Upper lobe of left lung (tissue), 6 donors: ENCODE data around the gene RPS3. TPM values are rescaled to one million over a fixed set of nuclear protein-coding genes. Genes with fewer than 3 reads are reported as not detected.

Experiments
- ATAC-seq, 2 donors: fragments of 200-7000 bp; cut with Tn5 transposase; one replicate each; pipeline ENCODE4 v1.9.1; 2022; ENCODE audit warnings: mild to moderate bottlenecking in 2 of 2, moderate library complexity in 2 of 2; ENCODE audit not compliant: low FRiP score in 2 of 2
- DNase-seq, 2 donors: peaks; one replicate each; pipeline ENCODE4 v3.0.0-alpha.2; 2019 to 2020
- H3K27ac ChIP-seq, 4 donors: fragments of 200-600 bp; sonication (generic); one replicate each; pipeline ENCODE4 v1.5.1; 2016 to 2019
- H3K27me3 ChIP-seq, 4 donors: fragments of 200-600 bp; sonication (generic); one replicate each; pipeline ENCODE4 v1.5.1; 2017 to 2019
- H3K36me3 ChIP-seq, 4 donors: fragments of 200-600 bp; sonication (generic); one replicate each; pipeline ENCODE4 v1.5.1; 2016 to 2019
- H3K4me1 ChIP-seq, 4 donors: fragments of 200-600 bp; sonication (generic); one replicate each; pipeline ENCODE4 v1.5.1; 2018 to 2019
- H3K4me3 ChIP-seq, 4 donors: fragments of 200-600 bp; sonication (generic); one replicate each; pipeline ENCODE4 v1.5.1; 2017 to 2019; ENCODE audit warnings: mild to moderate bottlenecking in 2 of 4, moderate library complexity in 1 of 4
- H3K9me3 ChIP-seq, 4 donors: fragments of 200-600 bp; sonication (generic); one replicate each; pipeline ENCODE4 v1.5.1; 2018 to 2019
- CTCF ChIP-seq, 6 experiments: fragments of 450-650 bp in 4 of 6; fragments of 200-600 bp in 2 of 6; sonication (generic) in 2 of 6; IDR thresholded peaks; one replicate each; pipeline ENCODE4 v1.5.1; 2016 to 2019; ENCODE audit warnings: antibody characterized with exemption in 6 of 6
- EP300 ChIP-seq, 4 donors: sonication (generic); formaldehyde crosslinking; IDR thresholded peaks; one replicate each; pipeline ENCODE4 v1.5.1; 2017; ENCODE audit warnings: antibody characterized with exemption in 4 of 4, control low read depth in 2 of 4
- POLR2A ChIP-seq, 4 donors: fragments of 450-650 bp; IDR thresholded peaks; one replicate each; pipeline ENCODE4 v1.5.1; 2016 to 2017; ENCODE audit warnings: antibody characterized with exemption in 4 of 4, mild to moderate bottlenecking in 2 of 4
- POLR2AphosphoS5 ChIP-seq, 2 donors: sonication (generic); formaldehyde crosslinking; IDR thresholded peaks; one replicate each; pipeline ENCODE4 v1.5.1; 2017; ENCODE audit warnings: antibody characterized with exemption in 2 of 2
- WGBS, 2 donors: methylation state at CpG; one replicate each; pipeline ENCODE4 v1.1.5; 2017 to 2018; 5-methylcytosine and 5-hydroxymethylcytosine counted together
- total RNA-seq, 6 donors: library from RNA; depleted of rRNA in 4 of 6; stranded (reverse); fragments of >200 nt in 4 of 6; gene quantifications; one replicate each; pipeline versions ENCODE4 v1.1.0 to v1.2.1, GENCODE V29; 2016 to 2021
- donor health status: DM: no; HTN: no; CAD: no; lungs with moderate emphysema.
- donor health status: DM: no; HTN: yes; CAD: no; lungs with severe emphysema.

RPS3 gene
- total RNA-seq, 6 donors from 2014 or later: 474 to 2,141 (median 1,268) TPM

GRCh38 chr11:75421902-75422247, 22.6 kb downstream of the RPS3 start:
- Histone ChIP-seq H3K4me3 (no peak overlapping the region), H3K9me3 (no peaks in the 10 kb centered on the region), H3K36me3 (no peaks in the 10 kb centered on the region), H3K27ac (peak overlapping the region; percentile 52 to 69 (median 65)), H3K27me3 (no peaks in the 10 kb centered on the region), H3K4me1 (peaks cover 9 to 35% (median 18%) of the 10 kb centered on the region in 4 donors)
- ATAC-seq (peak in 1 of 2 donors; percentile 7), DNase-seq (no peak)
- no peak for TF ChIP-seq EP300 (IDR thresholded peaks at IDR 0.05)
- TF ChIP-seq POLR2A (IDR thresholded peaks at IDR 0.05): no peak
- no peak for TF ChIP-seq CTCF (IDR thresholded peaks at IDR 0.05)
- TF ChIP-seq POLR2AphosphoS5 (IDR thresholded peaks at IDR 0.05): no peak
- 62 to 77% methylated on average over 2 of the region's 2 CpGs for WGBS, 2 donors

- peak; percentile 27 to 82 for ATAC-seq
- DNase-seq: peak in 1 of 2 donors; percentile 82
Measured at GRCh38 chr11:75422248-75423231, 23.2 kb downstream of the RPS3 start.

GRCh38 chr11:75423721-75424120, 24.4 kb downstream of the RPS3 start:
- no peak overlapping the region for H3K4me3 ChIP-seq
- no peak for ATAC-seq
- no peaks in the 10 kb centered on the region for H3K36me3 ChIP-seq
- H3K27me3 ChIP-seq: no peaks in the 10 kb centered on the region
- peaks cover 6 to 27% (median 23%) of the 10 kb centered on the region in 4 donors for H3K4me1 ChIP-seq
- no peaks in the 10 kb centered on the region for H3K9me3 ChIP-seq
- WGBS, 2 donors: 53 to 85% methylated on average over 3 to 9 of the region's 9 CpGs
- no peak for DNase-seq
- TF ChIP-seq POLR2A (IDR thresholded peaks at IDR 0.05) (no peak), EP300 (IDR thresholded peaks at IDR 0.05) (no peak), CTCF (IDR thresholded peaks at IDR 0.05) (no peak), POLR2AphosphoS5 (IDR thresholded peaks at IDR 0.05) (no peak)
- peak overlapping the region in 1 of 4 donors; percentile 45 for H3K27ac ChIP-seq

More at GRCh38 chr11:75422248-75423231, 23.2 kb downstream of the RPS3 start:
- Histone ChIP-seq H3K4me3 (no peak overlapping the region), H3K9me3 (no peaks in the 10 kb centered on the region), H3K36me3 (no peaks in the 10 kb centered on the region), H3K27me3 (no peaks in the 10 kb centered on the region), H3K27ac (peak overlapping the region; percentile 52 to 69 (median 65)), H3K4me1 (peaks cover 9 to 35% (median 19%) of the 10 kb centered on the region in 4 donors)
- no peak for TF ChIP-seq EP300 (IDR thresholded peaks at IDR 0.05)
- TF ChIP-seq POLR2A (IDR thresholded peaks at IDR 0.05): peak in 1 of 4 donors; percentile 9
- WGBS, 2 donors: 71 to 75% methylated on average over 15 of the region's 15 CpGs

- ATAC-seq: no peak
- DNase-seq: no peak
Measured at GRCh38 chr11:75424396-75424795, 25.1 kb downstream of the RPS3 start.

More at GRCh38 chr11:75424396-75424795, 25.1 kb downstream of the RPS3 start:
- peak overlapping the region in 1 of 4 donors; percentile 45 for H3K27ac ChIP-seq
- no peaks in the 10 kb centered on the region for H3K36me3 ChIP-seq
- H3K4me3 ChIP-seq: no peak overlapping the region
- peaks cover 4 to 32% (median 24%) of the 10 kb centered on the region in 4 donors for H3K4me1 ChIP-seq
- peaks cover 0 to 2% (median 0%) of the 10 kb centered on the region in 4 donors for H3K9me3 ChIP-seq
- TF ChIP-seq POLR2AphosphoS5 (IDR thresholded peaks at IDR 0.05): no peak
- no peak for TF ChIP-seq CTCF (IDR thresholded peaks at IDR 0.05)
- no peak for TF ChIP-seq POLR2A (IDR thresholded peaks at IDR 0.05)
- TF ChIP-seq EP300 (IDR thresholded peaks at IDR 0.05): no peak
- WGBS, 2 donors: 83 to 89% methylated on average over 1 of the region's 1 CpG
- peaks cover 0 to 4% (median 0%) of the 10 kb centered on the region in 4 donors for H3K27me3 ChIP-seq
